H1 (cell line): Measurements from ENCODE around the gene ZNF423. TPM values are rescaled to one million over a fixed set of nuclear protein-coding genes. Genes with fewer than 3 reads are reported as not detected.

Experiments
- CHD7 ChIP-seq: fragments of 300-600 bp; sonication (generic); IDR thresholded peaks from 2 replicates; pipeline ENCODE4 v1.7.1; 2012; ENCODE audit warnings: low read length, moderate library complexity, mild to moderate bottlenecking, inconsistent platforms; ENCODE audit not compliant: insufficient replicate concordance
- JUN ChIP-seq: IDR thresholded peaks from 2 replicates; pipeline ENCODE4 v1.6.1; 2011; ENCODE audit warnings: low read depth, mild to moderate bottlenecking, improper control_type of control experiment, low read length
- SP2 ChIP-seq: IDR thresholded peaks from 2 replicates; pipeline ENCODE4 v1.6.1; 2012; ENCODE audit warnings: mild to moderate bottlenecking, low read length, inconsistent platforms
- SRF ChIP-seq: IDR thresholded peaks from 2 replicates; pipeline ENCODE4 v1.6.1; 2011; ENCODE audit warnings: mild to moderate bottlenecking, low read depth, low read length, moderate library complexity
- polyA plus RNA-seq, 7 experiments: library from polyadenylated mRNA; depleted of rRNA in 3 of 7; stranded (reverse) in 5 of 7; unstranded in 2 of 7; fragments of >200 nt in 5 of 7; fragments of 200-250 nt in 2 of 7; gene quantifications; 1 replicate in 5 of 7; 2 replicates in 1 of 7; 4 replicates in 1 of 7; pipeline versions ENCODE4 v1.2.1 to v1.2.3, GENCODE V29; 2011 to 2013; ENCODE audit warnings: missing spikeins in 2 of 7, mixed read lengths in 2 of 7
- total RNA-seq: library from RNA; stranded (reverse); fragmentation: NEBNext Ultra II Directional; extraction: Animal tissue kit (Norgen Biotek cat#: 25700); gene quantifications from 2 replicates; pipeline ENCODE4 v1.2.1, GENCODE V29; 2021

ZNF423 gene
- total and polyA plus RNA-seq, 2 of the 8 experiments (the other 6 are each of a cell fraction or from before 2014, with no cell fraction given): 38.2 to 52.3 TPM

- TF ChIP-seq CHD7 (no peak), SP2 (no peak), SRF (no peak), JUN (no peak)
Measured at GRCh38 chr16:49674990-49675389, 180.9 kb downstream of the ZNF423 start (continued).
